ENCODE results near the gene PDZD2. TPM values are rescaled to one million over a fixed set of nuclear protein-coding genes. Genes with fewer than 3 reads are reported as not detected.

The PDZD2 gene
- total RNA-seq, 1 donor from 2014 or later: 1.1 TPM

- no peak overlapping the region for H3K9ac ChIP-seq
- Mint-ChIP-seq H3K9me3 (peaks cover 9% of the 10 kb centered on the region), H3K27me3 (ENCODE audit: insufficient read depth, low read depth) (peaks cover 2% of the 10 kb centered on the region), H3K4me1 (no peaks in the 10 kb centered on the region), H3K4me3 (no peak overlapping the region), H3K36me3 (no peaks in the 10 kb centered on the region), H3K27ac (no peak overlapping the region)
- H3K27me3 ChIP-seq: no peaks in the 10 kb centered on the region
- H4K20me1 ChIP-seq (ENCODE audit: low read depth): no peaks in the 10 kb centered on the region
- H3K4me2 ChIP-seq: no peak overlapping the region
- no peak for DNase-seq (ENCODE audit: low spot score)
- no peaks in the 10 kb centered on the region for H3K4me1 ChIP-seq
- H3K4me3 ChIP-seq: no peak overlapping the region
- H3K79me2 ChIP-seq (ENCODE audit: low read depth): no peaks in the 10 kb centered on the region
- H2AFZ ChIP-seq (replicated peaks): no peak overlapping the region
- H3K27ac ChIP-seq: no peak overlapping the region
- H3F3A ChIP-seq (ENCODE audit: low read depth): no peaks in the 10 kb centered on the region
- no peaks in the 10 kb centered on the region for H3K9me3 ChIP-seq (ENCODE audit: low read depth)
- TF ChIP-seq CTCF (IDR thresholded peaks at IDR 0.05) (no peak), EZH2 (IDR thresholded peaks at IDR 0.05) (no peak), EZH2phosphoT487 (IDR thresholded peaks at IDR 0.05) (no peak)
- no peaks in the 10 kb centered on the region for H3K36me3 ChIP-seq
Observed at GRCh38 chr5:31990081-31990650, 351.2 kb downstream of the PDZD2 start.

GRCh38 chr5:31990701-31991110 is 351.8 kb downstream of the PDZD2 start:
- Mint-ChIP-seq H3K4me3 (no peak overlapping the region), H3K27me3 (ENCODE audit: insufficient read depth, low read depth) (peaks cover 2% of the 10 kb centered on the region), H3K36me3 (no peaks in the 10 kb centered on the region), H3K9me3 (peaks cover 9% of the 10 kb centered on the region), H3K4me1 (no peaks in the 10 kb centered on the region), H3K27ac (no peak overlapping the region)
- H4K20me1 ChIP-seq (ENCODE audit: low read depth): no peaks in the 10 kb centered on the region
- H3K27me3 ChIP-seq: no peaks in the 10 kb centered on the region
- H3K9ac ChIP-seq: no peak overlapping the region
- TF ChIP-seq CTCF (IDR thresholded peaks at IDR 0.05) (no peak), EZH2 (IDR thresholded peaks at IDR 0.05) (no peak), EZH2phosphoT487 (IDR thresholded peaks at IDR 0.05) (no peak)
- H3F3A ChIP-seq (ENCODE audit: low read depth): no peaks in the 10 kb centered on the region
- H3K36me3 ChIP-seq: no peaks in the 10 kb centered on the region
- H3K4me3 ChIP-seq: no peak overlapping the region
- H3K27ac ChIP-seq: no peak overlapping the region
- DNase-seq (ENCODE audit: low spot score): no peak
- no peaks in the 10 kb centered on the region for H3K4me1 ChIP-seq
- no peak overlapping the region for H3K4me2 ChIP-seq
- no peak overlapping the region for H2AFZ ChIP-seq (replicated peaks)
- H3K79me2 ChIP-seq (ENCODE audit: low read depth): no peaks in the 10 kb centered on the region
- no peaks in the 10 kb centered on the region for H3K9me3 ChIP-seq (ENCODE audit: low read depth)

GRCh38 chr5:31992377-31992776 is 353.4 kb downstream of the PDZD2 start:
- Histone ChIP-seq H3K4me2 (no peak overlapping the region), H3K9me3 (ENCODE audit: low read depth) (no peaks in the 10 kb centered on the region), H3K4me3 (no peak overlapping the region), H3K4me1 (no peaks in the 10 kb centered on the region), H2AFZ (replicated peaks) (no peak overlapping the region), H3K9ac (no peak overlapping the region), H4K20me1 (ENCODE audit: low read depth) (no peaks in the 10 kb centered on the region), H3K27me3 (no peaks in the 10 kb centered on the region), H3K36me3 (no peaks in the 10 kb centered on the region), H3K27ac (no peak overlapping the region), H3F3A (ENCODE audit: low read depth) (no peaks in the 10 kb centered on the region), H3K79me2 (ENCODE audit: low read depth) (no peaks in the 10 kb centered on the region)
- no peak overlapping the region for H3K4me3 Mint-ChIP-seq
- peaks cover 9% of the 10 kb centered on the region for H3K9me3 Mint-ChIP-seq
- no peaks in the 10 kb centered on the region for H3K4me1 Mint-ChIP-seq
- TF ChIP-seq EZH2phosphoT487 (IDR thresholded peaks at IDR 0.05) (no peak), EZH2 (IDR thresholded peaks at IDR 0.05) (no peak), CTCF (IDR thresholded peaks at IDR 0.05) (no peak)
- H3K27me3 Mint-ChIP-seq (ENCODE audit: insufficient read depth, low read depth): peaks cover 5% of the 10 kb centered on the region
- no peak overlapping the region for H3K27ac Mint-ChIP-seq
- no peak for DNase-seq (ENCODE audit: low spot score)
- H3K36me3 Mint-ChIP-seq: no peaks in the 10 kb centered on the region

Measured in neural progenitor cell (in vitro differentiated cells).